Uterine smooth muscle cell (primary cell): Measurements from ENCODE around the gene GRK5. TPM values are rescaled to one million over a fixed set of nuclear protein-coding genes. Genes with fewer than 3 reads are reported as not detected.

Experiments
- total RNA-seq: library from RNA; depleted of rRNA; stranded (reverse); fragments of >200 nt; gene quantifications from 2 replicates; pipeline ENCODE4 v1.2.3, GENCODE V29; 2014

GRK5 gene
- total RNA-seq: 4.2 and 8.1 TPM in 2 replicates

DNA sequence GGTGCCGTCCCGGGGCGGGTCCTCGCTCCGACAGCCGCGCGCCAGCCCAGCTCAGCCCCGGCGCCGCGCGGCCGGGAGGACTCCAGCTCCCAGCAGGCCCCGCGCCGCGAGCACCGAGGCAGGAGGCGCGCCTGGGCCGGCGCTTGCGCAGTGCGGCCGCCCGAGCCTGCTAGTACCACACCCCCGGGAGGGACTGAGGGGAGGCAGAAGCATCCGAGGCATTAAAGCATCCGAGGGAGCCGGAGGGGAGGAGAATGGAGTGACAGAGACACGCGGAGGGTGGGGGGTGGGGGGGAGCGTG, at the start of gene GRK5:
Gene GRK5, plus strand, starts transcription at position 206 of the 301 bp plus-strand sequence. CDS start 347 bp downstream, outside the sequence.

DNA sequence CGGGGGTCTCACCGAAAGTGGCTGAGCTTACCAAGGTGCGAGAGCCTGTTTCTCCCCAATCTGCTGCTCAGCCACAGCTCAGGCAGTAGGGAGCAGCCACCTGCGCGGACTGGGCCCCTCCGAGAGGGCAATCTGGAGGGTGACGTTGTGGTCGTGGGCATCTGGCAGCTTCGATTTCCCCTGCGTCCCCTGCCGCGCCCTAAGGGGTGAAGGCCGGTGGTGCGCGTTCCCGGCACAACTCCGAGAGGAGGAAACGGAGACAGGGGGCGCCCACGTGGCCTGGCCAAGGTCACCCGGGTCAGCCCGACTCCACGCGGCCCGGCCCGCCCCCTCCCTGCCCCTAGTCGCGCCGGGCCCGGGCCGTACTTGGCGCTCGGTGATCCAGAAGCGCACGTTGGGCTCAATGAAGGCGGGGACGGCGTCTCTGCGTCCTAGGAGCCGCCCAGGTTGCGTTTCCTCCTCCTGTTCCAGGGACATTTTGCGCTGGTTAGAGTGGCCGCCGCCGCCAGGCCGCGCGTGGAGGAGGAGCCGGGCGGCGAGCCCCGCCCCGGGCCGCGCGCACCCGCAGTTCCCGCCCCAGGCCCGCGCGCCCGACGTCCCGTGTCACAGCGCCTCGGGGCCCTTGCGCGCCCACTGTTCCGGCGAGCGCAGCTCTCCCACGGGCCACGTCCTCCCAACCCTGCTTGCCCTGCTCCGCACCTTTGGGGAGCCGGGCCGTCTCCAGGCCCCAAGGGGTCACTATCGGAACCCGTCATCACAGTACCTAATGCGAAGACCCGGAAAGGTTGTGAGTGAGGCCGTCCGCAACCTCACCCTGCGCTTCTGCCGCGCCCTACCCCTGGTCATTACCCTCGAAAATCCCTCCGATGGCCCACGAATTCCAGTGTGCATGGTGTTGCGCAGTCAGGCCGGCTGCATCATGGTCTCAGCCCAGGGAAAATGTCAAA, 41.9 kb upstream of the GRK5 start, which contains the start of gene SFXN4:
Gene SFXN4, minus strand, starts transcription at position 544 of the 947 bp plus-strand sequence. Its CDS starts 67 bp downstream, at position 477.

DNA sequence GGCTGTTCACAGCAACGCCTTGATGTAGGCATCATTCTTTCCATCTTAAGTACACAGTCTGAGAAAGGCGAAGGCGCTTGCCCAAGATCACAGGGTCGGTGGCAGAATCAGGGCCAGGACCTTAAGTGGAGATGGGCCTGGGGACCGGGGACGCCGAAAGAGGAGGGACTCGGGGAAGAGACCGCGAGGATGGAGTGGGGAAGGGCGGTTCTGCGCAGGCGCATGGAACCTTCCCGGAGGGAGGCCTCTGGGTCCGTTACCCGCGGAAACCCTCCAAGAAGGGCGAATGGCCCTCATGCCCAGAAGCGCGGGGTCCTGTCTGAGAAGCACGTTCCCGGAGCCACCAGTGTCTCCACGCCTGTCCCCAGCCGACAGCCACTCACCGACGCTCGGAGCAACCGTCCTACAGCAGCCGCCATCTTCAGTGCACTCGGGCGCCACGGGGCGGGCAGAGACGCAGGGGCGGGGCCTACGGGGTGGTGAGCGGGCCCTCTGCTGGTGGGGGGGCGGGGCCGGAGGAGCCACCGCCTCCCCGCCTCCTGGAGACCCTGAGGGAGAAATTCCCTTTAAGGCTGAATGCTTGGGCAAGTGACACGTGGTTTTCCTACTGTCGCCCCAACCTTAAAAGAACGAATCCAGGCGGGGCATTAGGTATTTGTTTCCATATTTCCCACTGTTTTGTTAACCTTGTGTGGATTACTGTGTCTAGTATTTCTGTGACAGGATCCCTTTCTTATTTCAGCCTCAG, 28.8 kb upstream of the GRK5 start, which contains the start of gene PRDX3:
Gene PRDX3, minus strand, starts transcription at position 441 of the 748 bp plus-strand sequence. Its CDS starts 22 bp downstream, at position 419.

Other genes starting within 250 kb of the GRK5 start
- under 0.01 and 0.37 TPM in 2 replicates for gene NANOS1, start 177.9 kb upstream of the GRK5 start, total RNA-seq
- 175 and 181 TPM in 2 replicates for gene EIF3A, start 126.8 kb upstream of the GRK5 start, total RNA-seq
- gene DENND10, start 103.5 kb upstream of the GRK5 start, total RNA-seq: 50.1 and 88.1 TPM in 2 replicates
- gene SFXN4, start 41.9 kb upstream of the GRK5 start, total RNA-seq: 11.6 and 13.8 TPM in 2 replicates
- gene PRDX3, start 28.8 kb upstream of the GRK5 start, total RNA-seq: 182 and 245 TPM in 2 replicates